HG03135 (cell line): ENCODE data around the gene SH3GL2.

ENCODE experiments used
- ATAC-seq: cut with Tn5 transposase; IDR thresholded peaks from one replicate; pipeline ENCODE4 v1.9.1; 2021; ENCODE audit warnings: mild to moderate bottlenecking, moderate library complexity; ENCODE audit not compliant: unreplicated experiment

Gene SH3GL2

DNA sequence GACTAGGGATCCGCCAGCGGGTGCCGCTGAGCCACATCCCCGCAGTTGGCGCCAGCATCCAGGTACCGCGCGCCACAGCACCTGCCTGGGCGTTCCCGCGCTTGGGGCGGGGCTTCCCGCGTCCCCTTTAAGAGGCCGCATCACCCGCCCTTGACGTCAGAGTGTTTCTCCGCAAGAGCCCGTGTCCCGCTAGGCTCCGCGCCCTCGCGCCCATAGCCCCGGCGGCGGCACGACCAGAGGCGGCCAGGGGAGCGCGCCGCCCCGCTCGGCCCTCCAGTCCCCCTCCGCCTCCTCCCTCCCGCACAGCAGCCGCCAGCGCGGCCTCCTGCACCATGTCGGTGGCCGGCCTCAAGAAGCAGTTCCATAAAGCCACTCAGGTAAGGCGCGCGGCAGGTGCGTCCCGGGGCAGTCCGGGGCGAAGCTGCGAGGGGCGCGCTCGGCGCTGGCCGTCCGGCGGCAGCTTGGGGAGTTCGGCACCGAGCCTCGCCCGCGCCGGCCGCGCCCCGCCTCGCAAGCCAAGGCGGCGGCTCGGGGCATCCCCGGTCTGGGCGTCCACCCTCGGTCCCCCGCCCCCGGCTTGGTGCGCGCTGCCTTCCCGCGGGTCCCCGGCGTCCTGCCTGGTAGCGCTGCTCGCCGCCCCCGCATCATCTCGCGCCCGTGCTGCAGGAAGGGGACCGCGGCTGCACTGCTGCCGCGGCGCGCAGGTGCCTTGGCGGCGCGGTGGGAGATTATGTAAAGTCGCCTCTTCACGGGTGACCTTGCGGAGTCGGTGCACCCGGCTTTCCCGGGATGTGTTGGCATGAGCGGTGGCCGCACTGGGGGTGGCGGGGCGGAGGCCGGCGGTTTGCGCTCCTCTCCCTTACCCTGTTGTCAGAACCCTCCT, at the start of gene SH3GL2:
Gene SH3GL2, plus strand, starts transcription at position 156 of the 883 bp plus-strand sequence.
- peak; percentile 66 for ATAC-seq

DNA sequence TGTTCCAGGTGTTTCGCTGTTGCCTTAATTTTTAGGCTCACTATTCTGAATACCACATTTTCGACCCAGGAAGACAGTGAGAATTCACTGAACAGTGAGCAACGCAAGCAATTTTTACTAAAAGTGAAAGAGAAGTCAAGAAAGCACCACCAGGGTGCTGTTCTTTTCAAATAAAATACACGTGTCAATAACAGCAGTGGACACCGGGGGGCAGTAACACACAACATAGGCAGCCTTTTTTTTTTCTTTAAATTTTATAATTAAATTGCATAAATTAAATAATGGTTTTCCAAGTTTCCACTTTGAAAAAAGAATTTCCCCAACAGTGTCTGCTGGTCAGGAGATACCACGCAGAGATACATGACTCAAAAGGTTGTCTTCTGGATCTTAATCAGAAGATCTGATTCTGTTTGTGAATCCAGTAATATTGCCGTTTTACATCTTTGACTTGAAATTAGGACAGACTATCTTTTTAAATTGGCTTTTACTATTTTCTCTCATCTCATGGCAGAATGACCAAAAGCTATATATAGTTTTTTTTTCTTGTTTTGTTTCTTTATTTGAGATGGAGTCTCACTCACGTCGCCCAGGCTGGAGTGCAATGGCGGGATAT, 47.1 kb upstream of the SH3GL2 start:
- peak; percentile 89 for ATAC-seq

DNA sequence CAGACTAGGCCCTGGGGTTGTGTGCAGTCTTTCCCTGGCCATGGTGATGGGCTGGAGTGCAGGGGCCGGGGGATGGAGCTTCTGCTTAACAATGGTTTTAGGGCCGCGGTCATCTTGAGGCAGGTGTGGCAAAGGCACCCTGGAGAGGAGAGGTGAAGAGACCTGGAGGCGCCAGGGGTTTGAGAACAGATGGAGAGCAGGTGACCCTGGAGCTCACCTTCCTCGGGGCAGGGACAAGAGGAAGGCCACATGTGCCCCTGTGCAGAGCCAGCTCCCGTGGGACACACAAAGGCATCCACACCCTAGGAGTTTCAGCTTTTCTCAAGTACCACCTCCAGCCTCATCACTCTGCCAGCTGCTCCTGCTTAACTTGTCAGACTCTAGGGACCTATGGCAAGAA, 46.4 kb upstream of the SH3GL2 start:
- ATAC-seq, result no peak

- ATAC-seq, result no peak
These were observed 43.7 kb upstream of the SH3GL2 start for GRCh38 chr9:17535176-17535575.

- ATAC-seq, result no peak
These were observed 42.8 kb upstream of the SH3GL2 start for GRCh38 chr9:17536027-17536426.

DNA sequence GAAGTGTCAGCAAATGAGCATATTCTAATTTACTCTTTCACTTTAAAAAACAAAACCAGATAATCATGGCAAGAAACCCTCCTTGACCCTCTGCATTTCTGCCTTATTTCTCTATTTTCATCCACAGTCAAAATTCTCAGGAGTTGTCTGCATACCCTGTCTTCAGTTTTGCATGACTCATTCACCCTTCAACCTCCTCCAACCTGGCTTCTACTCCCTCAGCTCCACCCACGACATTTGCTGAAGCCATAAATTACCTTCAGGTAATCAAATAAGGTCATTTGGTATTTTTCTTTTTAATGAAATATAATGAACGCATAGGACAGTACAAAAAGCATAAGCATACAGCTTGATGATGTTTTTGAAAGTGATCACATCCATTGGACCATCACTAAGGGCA, 27.8 kb upstream of the SH3GL2 start:
- no peak for ATAC-seq

DNA sequence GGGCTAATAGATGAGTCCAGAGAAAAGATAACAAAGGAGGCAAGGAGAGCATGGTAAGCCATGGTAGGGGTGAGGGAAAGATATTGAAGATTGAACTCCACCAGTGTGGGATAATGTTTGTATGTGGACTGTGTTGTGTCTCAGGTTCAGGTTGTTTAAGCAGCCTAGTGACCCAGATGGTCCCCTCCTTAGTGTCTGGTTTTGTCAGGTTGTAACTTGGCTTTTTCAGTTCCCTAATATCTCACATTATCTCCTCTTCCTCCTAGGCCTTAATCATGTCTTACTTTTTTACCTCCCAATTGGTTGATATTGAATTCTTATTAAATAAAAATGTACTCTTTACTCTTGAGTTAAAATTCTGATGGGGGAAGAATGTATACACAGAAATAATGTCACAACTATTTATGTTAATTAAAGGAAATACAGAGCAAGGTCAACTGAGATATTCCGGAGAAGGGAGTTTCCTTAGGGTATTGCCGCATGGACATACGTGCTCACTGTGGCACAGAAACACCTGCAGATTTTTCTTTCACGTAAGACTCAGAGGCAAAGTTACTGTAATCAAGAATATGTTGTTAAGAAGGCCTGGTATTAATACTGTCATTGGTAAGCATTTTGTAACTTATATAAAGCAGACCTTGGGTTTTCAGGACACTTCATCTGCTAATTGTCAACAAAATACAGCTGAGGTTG, 23.4 kb upstream of the SH3GL2 start:
- ATAC-seq, result no peak

DNA sequence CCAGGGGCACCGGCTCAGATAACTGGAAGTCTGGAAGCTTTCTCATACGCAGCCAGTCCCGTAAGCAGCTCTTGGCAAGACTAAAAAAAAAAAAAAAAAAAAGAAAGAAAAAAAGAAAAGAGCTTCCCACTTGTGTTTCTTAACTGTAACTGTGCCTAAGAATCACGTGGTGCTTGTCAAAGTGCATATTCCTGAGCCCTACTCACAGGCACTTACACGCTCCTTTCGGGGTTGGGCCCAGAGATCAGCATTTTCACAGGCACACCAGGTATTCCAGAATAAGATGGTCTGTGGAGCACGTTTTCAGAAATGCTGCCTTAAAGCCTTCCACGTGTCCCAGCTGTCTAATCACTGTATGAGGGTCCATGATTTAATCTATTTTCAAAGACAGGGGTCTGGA, 22.6 kb upstream of the SH3GL2 start:
- ATAC-seq, result no peak

- no peak for ATAC-seq
These were observed 21.9 kb upstream of the SH3GL2 start for GRCh38 chr9:17556935-17557334.

DNA sequence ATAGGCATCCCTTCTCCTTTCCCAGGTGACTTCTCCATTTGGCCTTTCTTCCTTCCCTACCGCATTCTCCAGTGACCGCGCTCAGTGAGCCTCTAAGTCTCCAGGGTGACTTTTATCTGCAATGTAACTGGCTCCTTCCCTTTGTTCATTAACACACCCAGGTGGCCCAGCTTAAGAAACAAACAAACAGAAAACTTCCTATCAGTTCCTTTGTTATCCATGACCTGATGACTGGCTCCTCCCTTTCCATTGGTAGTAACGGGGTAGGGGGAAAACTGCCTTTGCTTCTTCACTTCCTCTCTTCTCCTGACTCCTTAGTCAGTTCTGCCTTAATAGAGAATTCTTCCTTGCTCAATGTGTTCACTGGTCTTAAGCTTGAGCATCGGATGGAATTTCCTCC, 7.0 kb upstream of the SH3GL2 start:
- no peak for ATAC-seq

DNA sequence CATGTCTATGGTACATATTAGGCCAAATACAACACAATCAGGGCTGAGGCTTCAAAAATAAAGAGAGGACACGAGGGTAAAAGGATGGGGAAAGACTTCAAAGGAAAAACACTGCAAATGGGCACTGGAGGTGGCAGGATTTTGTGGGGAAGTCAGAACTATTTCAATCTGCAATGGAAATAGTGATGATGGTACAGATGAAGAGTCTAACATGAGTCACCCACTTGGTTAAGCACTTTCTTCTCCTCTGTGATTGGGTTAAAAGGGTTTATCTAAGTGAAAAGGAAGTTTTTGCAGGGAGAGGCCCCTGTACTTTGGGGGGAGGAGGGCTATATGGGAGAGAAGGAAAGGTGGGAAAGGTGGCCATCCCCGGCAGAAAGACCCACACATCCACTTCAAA, 4.5 kb upstream of the SH3GL2 start:
- no peak for ATAC-seq

DNA sequence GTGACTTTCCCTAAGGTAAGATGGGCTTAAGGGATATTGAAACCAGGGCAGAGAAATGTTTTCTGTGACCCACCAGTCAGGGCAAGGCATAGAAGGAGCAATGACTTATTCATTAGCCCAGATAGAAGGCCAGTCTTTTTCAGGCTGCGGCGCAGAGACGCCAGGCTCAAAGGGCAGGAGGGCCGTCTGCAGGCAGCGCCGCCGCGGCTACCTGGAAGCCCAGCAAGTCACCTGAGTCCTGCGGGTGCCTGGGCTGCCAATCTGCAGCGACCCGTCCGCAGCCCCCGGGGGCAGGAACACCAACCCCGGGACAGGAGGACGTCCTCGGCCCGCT, 322 bp upstream of the SH3GL2 start:
- no peak for ATAC-seq

DNA sequence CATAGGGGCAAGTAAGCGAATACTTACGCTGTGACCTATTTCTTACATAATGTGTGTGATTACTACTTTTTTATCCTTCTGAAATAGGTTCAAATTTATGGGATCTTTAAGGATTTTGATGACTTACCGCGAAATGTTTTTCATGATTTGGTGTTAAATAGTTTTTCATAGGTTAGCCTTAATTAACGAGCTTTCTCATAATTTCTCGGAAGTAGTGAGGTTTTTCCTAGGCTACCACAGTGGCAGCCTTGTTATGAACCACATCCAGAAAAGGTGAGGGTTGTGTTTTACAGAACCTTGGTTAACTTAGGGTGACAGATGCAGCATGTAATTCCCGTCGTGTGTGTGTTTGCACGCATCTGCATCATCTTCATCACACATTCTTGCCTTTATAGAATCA, 1.3 kb downstream of the SH3GL2 start:
- ATAC-seq, result no peak

DNA sequence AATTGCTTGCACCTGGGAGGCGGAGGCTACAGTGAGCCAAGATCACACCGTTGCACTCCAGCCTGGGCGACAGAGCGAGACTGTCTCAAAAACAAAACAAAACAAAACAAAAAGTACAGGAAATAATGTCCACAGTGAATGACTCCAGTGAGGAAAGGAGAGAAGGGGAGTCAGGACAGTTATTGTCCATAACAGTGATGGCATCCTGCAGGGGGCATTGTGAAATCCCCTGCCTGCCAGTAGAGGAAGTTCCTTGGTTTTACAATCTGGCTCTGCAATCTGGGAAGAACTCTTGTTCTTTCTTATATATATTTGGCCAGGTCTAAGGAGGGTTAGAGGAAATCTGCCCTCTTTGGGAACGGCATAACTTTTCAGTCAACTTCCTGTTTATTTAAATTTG, 8.2 kb downstream of the SH3GL2 start:
- no peak for ATAC-seq

GRCh38 chr9:17588395-17588794, 9.5 kb downstream of the SH3GL2 start:
- ATAC-seq, result no peak

GRCh38 chr9:17588941-17589340, 10.1 kb downstream of the SH3GL2 start:
- no peak for ATAC-seq

DNA sequence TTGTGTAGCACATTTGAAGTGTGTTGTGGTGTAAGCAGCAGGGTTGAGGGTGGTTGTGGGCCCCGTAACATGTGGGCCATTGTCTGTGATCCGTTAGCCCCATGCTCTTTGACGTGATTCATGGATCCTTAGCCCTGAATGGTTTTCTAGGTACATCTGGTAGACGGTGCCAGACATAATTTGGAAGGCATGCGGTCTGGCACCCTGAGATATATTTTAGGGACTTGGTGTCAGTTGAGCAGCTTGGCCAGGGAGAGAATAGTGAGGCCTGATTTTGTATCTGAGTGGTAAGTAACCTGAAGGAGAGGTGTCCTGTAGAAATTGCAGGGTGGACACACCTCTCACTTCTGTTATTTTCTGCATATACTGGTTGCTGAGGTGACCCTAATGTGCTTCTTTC, 10.9 kb downstream of the SH3GL2 start:
- no peak for ATAC-seq

DNA sequence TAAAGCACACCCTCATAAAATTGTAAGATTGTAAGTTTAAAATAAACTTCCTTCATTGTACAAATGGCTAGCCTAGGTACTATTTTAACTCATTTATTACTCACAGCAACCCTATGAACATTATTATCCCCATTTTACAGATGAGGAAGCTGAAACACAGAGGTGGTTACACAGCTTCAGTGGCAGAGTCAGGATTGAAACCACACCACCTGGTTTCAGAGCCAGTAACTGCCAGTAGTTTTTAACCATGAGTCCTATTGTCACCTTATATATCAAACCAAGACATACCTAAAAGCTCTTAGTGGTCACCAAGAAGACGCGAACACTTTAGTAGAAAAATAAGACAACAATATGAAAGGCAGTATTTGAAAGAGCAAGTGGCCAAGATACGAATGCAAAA, 16.1 kb downstream of the SH3GL2 start:
- no peak for ATAC-seq

DNA sequence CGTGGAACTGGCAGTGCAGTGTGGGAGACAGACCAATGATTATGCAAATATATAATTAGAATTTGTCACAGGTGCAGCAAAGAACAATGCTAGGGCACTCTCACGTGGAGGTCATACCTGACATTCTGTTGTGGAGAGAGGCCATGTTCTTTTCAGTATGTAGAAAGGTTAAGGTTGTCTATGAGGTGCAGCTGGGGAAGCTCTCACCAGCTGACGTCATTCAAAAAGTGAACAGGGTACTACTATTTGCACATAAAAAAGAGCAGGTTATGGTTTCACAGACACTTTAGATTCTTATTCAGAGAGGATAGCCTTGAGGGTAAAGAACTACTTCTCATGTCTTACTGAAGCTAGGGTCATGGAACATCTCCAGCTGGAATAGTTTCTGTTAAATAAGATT, 19.1 kb downstream of the SH3GL2 start:
- ATAC-seq, result no peak

DNA sequence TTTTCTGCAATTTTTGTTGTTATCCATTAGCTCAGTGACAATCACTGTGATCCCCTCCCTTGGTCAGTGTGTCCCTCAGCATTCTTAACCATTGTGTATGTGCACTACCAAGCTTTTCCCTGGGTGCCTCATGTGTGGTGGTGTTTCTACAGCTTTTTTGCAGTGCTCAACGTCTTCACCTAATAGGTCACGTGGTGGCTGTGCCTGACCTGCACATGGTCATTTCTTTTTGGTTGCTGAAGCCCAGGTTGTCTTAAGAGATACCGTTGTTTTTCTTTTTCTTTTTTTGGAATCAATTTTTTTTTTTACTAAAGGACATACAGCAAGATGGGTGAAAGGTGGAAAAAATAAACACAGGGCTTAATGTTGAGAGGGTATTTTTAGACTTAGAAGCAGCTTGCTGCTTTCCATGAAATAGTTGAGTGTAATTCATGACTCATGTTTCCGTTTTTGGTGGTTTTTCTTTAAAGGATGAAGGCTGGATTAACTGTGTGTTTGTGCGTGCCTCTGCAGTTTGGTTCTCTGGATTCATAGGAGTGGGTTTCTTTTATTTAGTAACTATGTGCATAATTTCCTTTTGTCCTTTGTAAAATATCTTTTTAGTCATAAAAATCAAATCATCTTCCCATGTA, 22.2 kb downstream of the SH3GL2 start:
- ATAC-seq, result no peak

GRCh38 chr9:17604556-17604955, 25.7 kb downstream of the SH3GL2 start:
- no peak for ATAC-seq
